Epithelial cell of esophagus (primary cell): ENCODE measurements around the gene CFAP46.

ENCODE experiments used
- DNase-seq: peaks from one replicate; pipeline ENCODE4 v3.0.0; 2010; ENCODE audit warnings: low read depth
- H3K4me3 ChIP-seq: 2 replicates; pipeline ENCODE4 v1.5.1; 2011; ENCODE audit warnings: mild to moderate bottlenecking, low read length, control low read depth
- TF ChIP-seq, protein P1 (sequence below): IDR thresholded peaks from 2 replicates; pipeline ENCODE4 v1.5.1; 2011; ENCODE audit warnings: low read depth, mild to moderate bottlenecking, low read length, control low read depth, inconsistent platforms; ENCODE audit not compliant: insufficient read depth; ENCODE audit errors: missing control alignments

Gene CFAP46

GRCh38 chr10:132762267-132762666 is 180.1 kb downstream of the CFAP46 start:
- TF ChIP-seq, protein P1, sequence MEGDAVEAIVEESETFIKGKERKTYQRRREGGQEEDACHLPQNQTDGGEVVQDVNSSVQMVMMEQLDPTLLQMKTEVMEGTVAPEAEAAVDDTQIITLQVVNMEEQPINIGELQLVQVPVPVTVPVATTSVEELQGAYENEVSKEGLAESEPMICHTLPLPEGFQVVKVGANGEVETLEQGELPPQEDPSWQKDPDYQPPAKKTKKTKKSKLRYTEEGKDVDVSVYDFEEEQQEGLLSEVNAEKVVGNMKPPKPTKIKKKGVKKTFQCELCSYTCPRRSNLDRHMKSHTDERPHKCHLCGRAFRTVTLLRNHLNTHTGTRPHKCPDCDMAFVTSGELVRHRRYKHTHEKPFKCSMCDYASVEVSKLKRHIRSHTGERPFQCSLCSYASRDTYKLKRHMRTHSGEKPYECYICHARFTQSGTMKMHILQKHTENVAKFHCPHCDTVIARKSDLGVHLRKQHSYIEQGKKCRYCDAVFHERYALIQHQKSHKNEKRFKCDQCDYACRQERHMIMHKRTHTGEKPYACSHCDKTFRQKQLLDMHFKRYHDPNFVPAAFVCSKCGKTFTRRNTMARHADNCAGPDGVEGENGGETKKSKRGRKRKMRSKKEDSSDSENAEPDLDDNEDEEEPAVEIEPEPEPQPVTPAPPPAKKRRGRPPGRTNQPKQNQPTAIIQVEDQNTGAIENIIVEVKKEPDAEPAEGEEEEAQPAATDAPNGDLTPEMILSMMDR, result no peak
- H3K4me3 ChIP-seq, result no peak overlapping the region
- DNase-seq, result no peak

DNA sequence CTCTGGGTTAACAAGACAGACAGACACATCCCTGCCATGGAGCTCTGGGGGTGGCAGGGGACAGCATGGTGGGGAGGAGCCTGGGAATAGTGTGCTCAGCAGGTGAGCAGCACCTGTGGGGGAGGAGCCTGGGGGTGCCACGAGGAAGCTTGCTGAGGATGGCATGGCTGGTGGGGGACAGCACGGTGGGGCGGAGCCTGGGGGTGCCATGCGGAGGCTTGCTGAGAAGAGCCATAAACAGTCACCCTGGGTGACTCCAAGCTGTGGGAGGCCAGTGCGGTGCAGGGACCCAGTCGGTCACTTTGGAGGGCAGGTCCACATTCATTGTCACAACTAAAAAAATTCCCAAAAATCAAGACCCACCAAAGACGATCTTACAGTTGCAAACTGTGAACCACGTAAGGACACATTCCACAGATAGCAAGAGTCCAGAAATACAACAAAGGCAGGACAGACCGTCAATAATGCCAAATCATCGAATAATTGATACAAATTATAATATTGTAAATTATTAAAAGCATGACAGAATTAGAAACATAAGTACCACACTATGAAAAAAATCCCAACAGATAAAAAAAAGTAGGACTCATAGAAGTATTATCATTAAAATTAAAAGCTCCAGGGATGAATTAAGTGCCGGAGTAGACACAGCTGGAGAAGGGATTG is 180.8 kb downstream of the CFAP46 start:
- TF ChIP-seq, protein P1, result no peak
- no peak for DNase-seq
- H3K4me3 ChIP-seq, result no peak overlapping the region

DNA sequence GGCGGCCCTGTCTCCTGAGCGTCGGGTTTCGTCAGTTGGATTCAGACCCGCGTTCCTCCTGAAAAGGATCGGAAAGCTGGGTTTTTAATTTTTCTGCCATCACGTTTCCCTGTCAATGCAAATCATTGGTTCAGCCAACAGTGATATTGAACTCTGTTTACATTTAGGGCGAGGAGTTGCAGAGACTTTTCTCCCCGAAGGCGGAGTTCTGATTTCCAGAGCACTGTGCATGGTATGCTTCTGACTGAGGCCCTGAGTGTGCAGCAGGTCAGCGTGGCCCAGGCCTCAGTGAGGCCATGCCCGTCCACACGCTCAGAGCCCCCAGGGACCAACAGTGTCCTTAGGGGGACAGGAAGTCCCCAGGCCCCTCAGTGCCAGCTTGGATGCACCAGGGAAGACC is 183.5 kb downstream of the CFAP46 start:
- no peak for DNase-seq
- H3K4me3 ChIP-seq, result no peak overlapping the region
- TF ChIP-seq, protein P1, result no peak
